AG10803 (cell line): ENCODE results near the gene RPS6KA5.
A peak's percentile ranks its signal among the peaks of the same experiment; 100 is the strongest.

Experiments
- DNase-seq: peaks from one replicate; pipeline ENCODE4 v3.0.0; 2010; ENCODE audit warnings: low read depth
- H3K4me3 ChIP-seq: 2 replicates; pipeline ENCODE4 v1.5.1; 2011; ENCODE audit warnings: mild to moderate bottlenecking, low read length, control low read depth
- TF ChIP-seq, protein P1 (sequence below): conservative IDR thresholded peaks from 2 replicates; pipeline ENCODE4 v1.5.1; 2011; ENCODE audit warnings: mild to moderate bottlenecking, low read length, control low read depth, inconsistent platforms

The RPS6KA5 gene

DNA sequence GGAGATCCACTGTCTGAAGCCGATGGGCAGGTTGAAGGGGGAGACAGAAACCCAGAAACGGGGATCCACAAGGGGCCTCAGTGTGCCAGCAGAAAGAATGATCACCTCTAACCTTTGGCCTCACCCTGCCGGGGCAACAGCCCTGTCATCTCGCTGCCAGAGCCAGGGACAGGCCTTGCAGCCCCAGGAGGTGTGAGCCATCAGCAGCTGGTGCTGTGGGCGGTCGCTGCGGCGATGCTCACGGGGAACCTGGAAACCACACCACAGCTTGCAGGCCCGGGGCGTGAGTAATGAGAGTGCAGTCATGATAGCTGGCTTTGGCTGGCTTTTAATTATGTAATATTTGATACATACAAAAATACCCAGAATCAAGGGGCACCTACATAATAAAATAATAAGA lies 239.5 kb downstream of the RPS6KA5 start:
- H3K4me3 ChIP-seq, result no peak overlapping the region
- peak; percentile 29 for DNase-seq
- TF ChIP-seq, protein P1, sequence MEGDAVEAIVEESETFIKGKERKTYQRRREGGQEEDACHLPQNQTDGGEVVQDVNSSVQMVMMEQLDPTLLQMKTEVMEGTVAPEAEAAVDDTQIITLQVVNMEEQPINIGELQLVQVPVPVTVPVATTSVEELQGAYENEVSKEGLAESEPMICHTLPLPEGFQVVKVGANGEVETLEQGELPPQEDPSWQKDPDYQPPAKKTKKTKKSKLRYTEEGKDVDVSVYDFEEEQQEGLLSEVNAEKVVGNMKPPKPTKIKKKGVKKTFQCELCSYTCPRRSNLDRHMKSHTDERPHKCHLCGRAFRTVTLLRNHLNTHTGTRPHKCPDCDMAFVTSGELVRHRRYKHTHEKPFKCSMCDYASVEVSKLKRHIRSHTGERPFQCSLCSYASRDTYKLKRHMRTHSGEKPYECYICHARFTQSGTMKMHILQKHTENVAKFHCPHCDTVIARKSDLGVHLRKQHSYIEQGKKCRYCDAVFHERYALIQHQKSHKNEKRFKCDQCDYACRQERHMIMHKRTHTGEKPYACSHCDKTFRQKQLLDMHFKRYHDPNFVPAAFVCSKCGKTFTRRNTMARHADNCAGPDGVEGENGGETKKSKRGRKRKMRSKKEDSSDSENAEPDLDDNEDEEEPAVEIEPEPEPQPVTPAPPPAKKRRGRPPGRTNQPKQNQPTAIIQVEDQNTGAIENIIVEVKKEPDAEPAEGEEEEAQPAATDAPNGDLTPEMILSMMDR, result no peak

DNA sequence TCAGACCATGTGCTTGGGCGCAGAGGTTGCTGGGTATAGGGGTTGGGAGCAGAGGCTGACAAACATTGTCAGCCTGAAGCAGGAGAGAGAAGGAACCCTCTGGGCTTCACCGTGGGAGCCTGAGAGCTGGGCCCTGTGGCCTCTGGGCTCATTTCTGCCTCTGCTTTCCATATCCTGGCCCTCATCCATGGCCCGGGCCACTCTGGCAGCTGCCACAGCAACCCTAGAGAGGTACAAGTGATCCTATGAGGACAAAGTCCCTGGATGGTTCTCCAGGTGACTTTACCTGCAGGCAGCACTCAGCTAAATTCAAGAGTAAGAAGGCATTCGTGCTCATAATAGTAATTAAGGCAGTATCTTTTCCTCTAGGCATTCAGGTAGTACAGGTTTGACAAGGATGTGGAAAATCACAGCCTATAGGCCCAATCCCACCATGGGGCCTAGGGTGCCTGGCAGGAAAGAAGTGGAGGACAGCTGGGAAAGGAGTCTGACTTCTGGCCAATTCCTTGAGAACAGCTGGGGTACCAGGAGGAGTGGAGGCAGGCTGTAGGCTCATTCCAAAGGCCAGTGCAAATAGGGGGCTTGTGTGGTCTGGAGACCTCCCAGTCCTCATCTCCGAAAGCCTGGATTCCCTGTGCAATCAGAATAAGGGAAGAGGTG lies 240.6 kb downstream of the RPS6KA5 start:
- no peak for DNase-seq
- TF ChIP-seq, protein P1, result no peak
- H3K4me3 ChIP-seq, result no peak overlapping the region

DNA sequence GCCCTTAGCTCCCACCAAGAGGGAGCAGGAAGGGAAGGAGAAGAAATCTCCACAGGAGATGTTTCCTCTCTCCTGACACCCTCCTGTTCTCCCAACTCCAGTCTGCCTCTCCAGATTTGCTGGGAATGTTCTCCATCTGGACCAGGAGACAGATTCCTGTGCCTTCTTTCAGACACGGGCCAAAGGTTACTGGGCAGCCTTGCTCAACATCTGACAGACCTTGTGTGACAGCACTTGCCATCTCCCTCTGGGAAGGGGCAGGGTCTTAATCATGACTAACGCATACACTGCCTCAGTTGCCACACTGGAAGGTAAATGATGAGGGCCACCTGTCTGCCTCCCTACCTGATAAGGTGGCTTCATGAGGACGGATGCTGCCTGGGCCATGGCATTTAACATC lies 241.7 kb downstream of the RPS6KA5 start:
- no peak for DNase-seq
- TF ChIP-seq, protein P1, result no peak
- H3K4me3 ChIP-seq, result no peak overlapping the region

DNA sequence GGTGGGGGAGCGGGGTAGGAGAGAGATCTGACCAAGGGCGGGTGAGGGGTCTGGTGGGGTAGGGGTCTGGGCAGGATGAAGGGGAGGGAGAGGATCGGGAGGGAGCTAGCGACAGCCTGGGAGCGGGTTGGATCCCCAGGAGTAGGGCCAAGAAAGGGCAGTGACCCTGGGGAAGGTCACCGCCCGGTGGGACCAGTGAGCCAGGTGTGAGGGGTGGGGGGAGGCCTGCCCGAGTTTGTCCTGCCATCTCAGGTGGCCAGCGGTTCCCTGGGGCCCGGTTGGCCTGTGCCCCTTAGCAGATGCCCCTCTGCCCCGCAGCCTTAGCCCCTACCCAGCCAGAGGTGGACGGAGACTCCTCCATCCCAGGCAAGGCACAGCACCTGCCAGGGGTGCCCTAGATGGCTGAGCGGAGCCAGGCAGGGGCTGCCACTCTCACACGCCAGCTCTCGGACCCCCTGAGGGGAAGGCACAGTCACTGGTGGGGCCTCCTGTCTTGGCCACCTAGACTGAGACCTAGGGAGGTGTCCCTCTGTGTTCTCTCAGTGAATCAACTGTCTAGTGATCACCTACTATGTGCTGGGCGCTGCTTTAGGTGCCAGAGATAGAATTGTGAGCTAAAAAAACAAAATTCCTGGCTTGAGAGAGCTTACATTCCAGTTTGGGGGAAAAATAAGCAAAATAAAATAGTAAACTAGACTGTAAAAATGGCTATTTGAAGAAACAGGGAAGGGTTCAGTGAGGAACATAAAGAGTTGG lies 243.6 kb downstream of the RPS6KA5 start:
- TF ChIP-seq, protein P1, result no peak
- no peak for DNase-seq
- peak overlapping the region; percentile 37 for H3K4me3 ChIP-seq

DNA sequence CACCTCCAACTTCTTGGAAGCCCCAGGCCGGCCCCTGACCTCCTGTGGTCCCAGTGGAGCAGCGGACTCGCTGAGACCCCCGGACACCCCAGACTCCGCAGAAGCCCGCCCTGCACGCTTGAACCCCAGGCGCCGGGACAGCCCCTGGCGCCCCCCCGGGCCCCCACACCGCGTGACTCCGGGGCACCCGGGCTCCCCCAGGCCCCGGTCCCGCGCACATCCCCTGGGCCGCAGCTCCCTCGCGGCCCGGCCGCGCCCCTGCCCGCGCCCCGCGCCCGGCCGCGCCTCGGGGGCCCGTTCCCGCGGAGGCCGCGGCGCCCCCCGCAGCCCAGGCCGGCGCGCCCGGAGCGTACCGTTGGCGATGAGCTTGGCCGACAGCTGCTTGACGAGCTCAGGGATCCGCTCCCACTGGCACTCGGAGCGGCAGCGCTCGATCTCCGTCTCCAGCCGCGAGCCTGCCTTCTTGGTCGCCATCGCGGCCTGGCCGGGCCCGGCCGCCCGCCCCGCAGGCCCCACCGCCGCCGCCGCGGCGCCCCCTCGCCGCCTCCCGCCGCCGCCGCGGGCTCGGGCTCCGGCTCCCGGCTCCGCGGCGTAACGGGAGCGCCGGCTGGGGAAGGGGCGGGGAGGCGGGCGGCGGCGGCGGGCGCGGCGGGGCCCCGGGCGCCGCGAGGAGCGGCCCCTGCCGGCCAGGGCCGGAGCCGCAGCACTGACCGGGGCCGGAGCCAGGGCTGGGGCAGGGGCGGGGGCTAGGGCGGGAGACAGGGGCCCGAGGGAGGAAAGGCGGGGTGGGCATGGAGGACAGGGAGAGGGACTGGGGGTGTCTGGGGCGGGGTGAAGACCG lies 244.4 kb downstream of the RPS6KA5 start, which contains the start of gene TTC7B:
Gene TTC7B, minus strand, starts transcription at position 609 of the 841 bp plus-strand sequence. Its CDS starts 135 bp downstream, at position 474.
- peak; percentile 25 for DNase-seq
- TF ChIP-seq, protein P1, result no peak; the same call in 1 of the 2 replicates
- H3K4me3 ChIP-seq, result peak within 1 kb of the TSS; percentile 76

DNA sequence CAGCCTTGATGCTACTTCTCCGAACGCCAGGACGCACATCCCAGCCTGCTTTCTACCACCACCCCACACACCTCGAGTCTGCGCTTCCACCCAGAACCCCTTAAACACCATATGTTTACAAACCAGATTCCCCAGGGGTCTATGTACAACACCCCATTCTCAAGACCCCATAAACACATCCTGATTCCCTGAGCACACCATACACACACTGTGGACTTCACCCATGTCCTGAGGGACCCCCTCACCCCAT lies 244.9 kb downstream of the RPS6KA5 start:
- peak overlapping the region; percentile 76 for H3K4me3 ChIP-seq
- TF ChIP-seq, protein P1, result no peak
- DNase-seq, result no peak
